Measurements from ENCODE around the gene SLBP. TPM values are rescaled to one million over a fixed set of nuclear protein-coding genes. Genes with fewer than 3 reads are reported as not detected.

SLBP gene
- total RNA-seq, 6 experiments from 2014 or later = 13.1 to 30.8 (median 14.7) TPM

DNA sequence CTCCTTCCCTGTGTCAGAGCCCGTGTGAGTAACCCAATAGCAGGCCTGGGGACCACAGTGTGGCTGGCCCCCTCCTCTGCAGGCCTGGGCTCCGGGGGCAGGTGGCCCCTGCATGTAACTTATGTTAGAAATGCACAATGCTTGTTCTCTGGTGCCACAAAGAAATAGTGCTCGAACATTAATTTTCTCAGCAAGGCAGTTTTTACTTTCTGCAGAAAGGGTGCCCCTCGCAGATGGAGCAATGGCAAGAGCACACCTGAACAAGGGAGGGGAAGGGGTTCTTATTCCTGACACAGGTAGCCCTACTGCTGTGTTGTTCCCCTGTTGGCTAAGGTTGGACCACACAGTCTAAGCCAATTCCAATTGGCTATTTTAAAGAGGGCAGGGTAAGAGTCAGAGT, 26.3 kb upstream of the SLBP start:
- 100% methylated on average over 1 of the region's 4 CpGs for WGBS (ENCODE audit: insufficient coverage, low coverage, low lambda C conversion rate, missing lambda C conversion rate)
- no peak for ATAC-seq
- no peaks in the 10 kb centered on the region for H3K4me1 ChIP-seq
- H3K36me3 ChIP-seq = peaks cover 0 to 8% (median 0%) of the 10 kb centered on the region in 4 donors
- H3K27me3 ChIP-seq = no peaks in the 10 kb centered on the region
- peaks cover 0 to 6% (median 0%) of the 10 kb centered on the region in 4 donors for H3K9me3 ChIP-seq
- no peak overlapping the region for H3K4me3 ChIP-seq
- TF ChIP-seq, protein P1, sequence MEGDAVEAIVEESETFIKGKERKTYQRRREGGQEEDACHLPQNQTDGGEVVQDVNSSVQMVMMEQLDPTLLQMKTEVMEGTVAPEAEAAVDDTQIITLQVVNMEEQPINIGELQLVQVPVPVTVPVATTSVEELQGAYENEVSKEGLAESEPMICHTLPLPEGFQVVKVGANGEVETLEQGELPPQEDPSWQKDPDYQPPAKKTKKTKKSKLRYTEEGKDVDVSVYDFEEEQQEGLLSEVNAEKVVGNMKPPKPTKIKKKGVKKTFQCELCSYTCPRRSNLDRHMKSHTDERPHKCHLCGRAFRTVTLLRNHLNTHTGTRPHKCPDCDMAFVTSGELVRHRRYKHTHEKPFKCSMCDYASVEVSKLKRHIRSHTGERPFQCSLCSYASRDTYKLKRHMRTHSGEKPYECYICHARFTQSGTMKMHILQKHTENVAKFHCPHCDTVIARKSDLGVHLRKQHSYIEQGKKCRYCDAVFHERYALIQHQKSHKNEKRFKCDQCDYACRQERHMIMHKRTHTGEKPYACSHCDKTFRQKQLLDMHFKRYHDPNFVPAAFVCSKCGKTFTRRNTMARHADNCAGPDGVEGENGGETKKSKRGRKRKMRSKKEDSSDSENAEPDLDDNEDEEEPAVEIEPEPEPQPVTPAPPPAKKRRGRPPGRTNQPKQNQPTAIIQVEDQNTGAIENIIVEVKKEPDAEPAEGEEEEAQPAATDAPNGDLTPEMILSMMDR (IDR thresholded peaks at IDR 0.05) = no peak
- no peak for TF ChIP-seq POLR2A (IDR thresholded peaks at IDR 0.05)
- no peak for DNase-seq
- intact Hi-C loops (cut with DNase I) = no loop called here
- no peak overlapping the region for H3K27ac ChIP-seq

- H3K4me1 ChIP-seq = no peaks in the 10 kb centered on the region
These were observed 25.5 kb upstream of the SLBP start for GRCh38 chr4:1737666-1738065.

DNA sequence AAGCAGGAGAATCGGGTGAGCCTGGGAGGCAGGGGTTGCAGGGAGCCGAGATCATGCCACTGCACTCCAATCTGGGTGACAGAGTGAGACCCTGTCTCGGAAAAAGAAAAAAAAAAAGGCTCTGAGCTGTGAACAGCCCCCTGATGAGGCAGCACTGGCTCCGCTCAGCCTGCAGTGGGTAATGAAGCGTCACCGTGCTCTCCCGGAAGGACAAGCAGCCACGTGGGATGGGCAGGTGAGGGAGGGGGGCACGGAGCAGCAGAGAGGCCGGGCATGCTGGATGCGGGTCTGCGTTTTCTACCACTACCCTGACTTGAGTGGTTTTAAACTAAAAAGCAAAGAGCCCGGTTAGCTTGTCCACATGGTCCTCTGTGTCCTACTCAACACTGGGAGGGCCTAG, 24.7 kb upstream of the SLBP start:
- DNase-seq (no peak), ATAC-seq (no peak)
- peaks cover 0 to 6% (median 0%) of the 10 kb centered on the region in 4 donors for H3K9me3 ChIP-seq
- TF ChIP-seq, protein P1 (IDR thresholded peaks at IDR 0.05) = no peak
- TF ChIP-seq POLR2A (IDR thresholded peaks at IDR 0.05) = no peak
- WGBS (ENCODE audit: insufficient coverage, low coverage, low lambda C conversion rate, missing lambda C conversion rate) = 82% methylated on average over 8 of the region's 13 CpGs
- no peaks in the 10 kb centered on the region for H3K27me3 ChIP-seq
- peaks cover 0 to 8% (median 0%) of the 10 kb centered on the region in 4 donors for H3K36me3 ChIP-seq
- no peak overlapping the region for H3K27ac ChIP-seq
- H3K4me3 ChIP-seq = no peak overlapping the region
- no peaks in the 10 kb centered on the region for H3K4me1 ChIP-seq
- intact Hi-C loops (cut with DNase I) = no loop called here

More at GRCh38 chr4:1737666-1738065, 25.5 kb upstream of the SLBP start:
- intact Hi-C loops (cut with DNase I) = no loop called here
- H3K9me3 ChIP-seq = peaks cover 0 to 6% (median 0%) of the 10 kb centered on the region in 4 donors
- no peak overlapping the region for H3K4me3 ChIP-seq
- 100% methylated on average over 4 of the region's 15 CpGs for WGBS (ENCODE audit: insufficient coverage, low coverage, low lambda C conversion rate, missing lambda C conversion rate)
- no peak for DNase-seq
- H3K36me3 ChIP-seq = peaks cover 0 to 8% (median 0%) of the 10 kb centered on the region in 4 donors
- H3K27ac ChIP-seq = no peak overlapping the region
- TF ChIP-seq POLR2A (IDR thresholded peaks at IDR 0.05) = no peak
- TF ChIP-seq, protein P1 (IDR thresholded peaks at IDR 0.05) = no peak
- no peak for ATAC-seq
- H3K27me3 ChIP-seq = no peaks in the 10 kb centered on the region

GRCh38 chr4:1735215-1735614, 23.1 kb upstream of the SLBP start:
- H3K27ac ChIP-seq = no peak overlapping the region
- DNase-seq = no peak
- intact Hi-C loops (cut with DNase I) = no loop called here
- no peak for ATAC-seq
- TF ChIP-seq POLR2A (IDR thresholded peaks at IDR 0.05) = no peak
- TF ChIP-seq, protein P1 (IDR thresholded peaks at IDR 0.05) = no peak
- WGBS (ENCODE audit: insufficient coverage, low coverage, low lambda C conversion rate, missing lambda C conversion rate) = no CpG with 5 or more reads among the region's 20 CpGs
- peaks cover 0 to 7% (median 0%) of the 10 kb centered on the region in 4 donors for H3K36me3 ChIP-seq
- H3K4me1 ChIP-seq = no peaks in the 10 kb centered on the region
- H3K27me3 ChIP-seq = no peaks in the 10 kb centered on the region
- H3K4me3 ChIP-seq = no peak overlapping the region
- H3K9me3 ChIP-seq = peaks cover 0 to 6% (median 0%) of the 10 kb centered on the region in 4 donors

DNA sequence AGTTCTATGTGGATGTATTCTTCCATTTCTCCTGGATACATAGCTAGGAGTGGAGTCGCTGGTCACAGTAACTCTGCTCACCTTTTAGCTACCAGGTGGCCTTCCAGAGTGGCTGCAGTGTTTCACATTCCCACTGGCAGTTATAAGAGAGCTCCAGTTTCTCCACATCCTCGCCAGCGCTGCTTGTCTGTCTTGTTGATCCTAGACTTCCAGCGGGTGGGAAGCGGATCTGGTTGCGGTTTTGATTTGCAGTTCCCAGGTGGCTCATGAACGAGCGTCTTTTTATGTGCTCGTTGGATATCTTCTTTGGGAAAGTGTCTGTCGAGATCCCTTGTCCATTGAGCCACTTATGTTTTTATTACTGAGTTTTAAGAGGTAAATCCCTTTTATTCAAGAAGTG, 20.8 kb upstream of the SLBP start:
- no peak overlapping the region for H3K4me3 ChIP-seq
- WGBS (ENCODE audit: insufficient coverage, low coverage, low lambda C conversion rate, missing lambda C conversion rate) = 95% methylated on average over 10 of the region's 10 CpGs
- no peaks in the 10 kb centered on the region for H3K4me1 ChIP-seq
- DNase-seq (no peak), ATAC-seq (no peak)
- H3K27me3 ChIP-seq = no peaks in the 10 kb centered on the region
- intact Hi-C loops (cut with DNase I) = no loop called here
- TF ChIP-seq POLR2A (IDR thresholded peaks at IDR 0.05) = no peak
- TF ChIP-seq, protein P1 (IDR thresholded peaks at IDR 0.05) = no peak
- H3K9me3 ChIP-seq = no peaks in the 10 kb centered on the region
- H3K27ac ChIP-seq = no peak overlapping the region
- peaks cover 0 to 4% (median 0%) of the 10 kb centered on the region in 4 donors for H3K36me3 ChIP-seq
